B cell (primary cell): Measurements from ENCODE around the gene SLC2A4RG. TPM values are rescaled to one million over a fixed set of nuclear protein-coding genes. Genes with fewer than 3 reads are reported as not detected.

Experiments
- ATAC-seq: fragments of 200-7000 bp; cut with Tn5 transposase; one replicate; pipeline ENCODE4 v1.10.0; 2021; ENCODE audit warnings: low read depth, mild to moderate bottlenecking, moderate number of reproducible peaks, moderate library complexity
- CTCF ChIA-PET: fragments of 350-600 bp; sonication (Branson Sonifier 250); formaldehyde crosslinking; loops from one replicate; lab custom pipeline; 2021; ENCODE audit warnings: antibody characterized with exemption, inconsistent platforms; lab: Charles Lee
- POLR2A ChIA-PET: fragments of 350-600 bp; sonication (Branson Sonifier 250); formaldehyde crosslinking; loops from one replicate; lab custom pipeline; 2021; ENCODE audit warnings: antibody characterized with exemption; lab: Charles Lee
- DNase-seq: peaks from one replicate; pipeline ENCODE4 v3.0.0; 2013
- H2AFZ ChIP-seq: 2 replicates; pipeline ENCODE4 v1.6.1; 2012; ENCODE audit warnings: mild to moderate bottlenecking, low read depth, low read length; ENCODE audit not compliant: insufficient read depth, poor library complexity, severe bottlenecking
- H3K27ac ChIP-seq, 2 donors: 1 replicate in 1 of 2; 2 replicates in 1 of 2; pipeline ENCODE4 v1.5.1; 2012 to 2013; ENCODE audit warnings: low read length in 2 of 2, mild to moderate bottlenecking in 2 of 2, moderate library complexity in 1 of 2
- H3K27me3 ChIP-seq, 4 experiments: fragments of 200-600 bp in 1 of 4; sonication (generic) in 1 of 4; replicated peaks in 1 of 4; 1 replicate in 2 of 4; 2 replicates in 2 of 4; pipeline versions ENCODE4 v1.6.1 to v1.7.0; 2013 to 2016; ENCODE audit warnings: low read length in 3 of 4, mild to moderate bottlenecking in 2 of 4, mixed read lengths in 1 of 4, moderate library complexity in 1 of 4; ENCODE audit not compliant: insufficient read depth in 4 of 4, control insufficient read depth in 3 of 4; ENCODE audit errors: control extremely low read depth in 1 of 4
- H3K36me3 ChIP-seq, 2 experiments: replicated peaks in 1 of 2; 1 replicate in 1 of 2; 2 replicates in 1 of 2; pipeline versions ENCODE4 v1.6.1 to v1.7.1; 2013; ENCODE audit warnings: low read length in 1 of 2; ENCODE audit not compliant: insufficient read depth in 2 of 2, control insufficient read depth in 1 of 2; ENCODE audit errors: control extremely low read depth in 1 of 2, extremely low read depth in 1 of 2
- H3K4me1 ChIP-seq, 2 donors: fragments of 200-600 bp in 1 of 2; sonication (generic) in 1 of 2; 1 replicate in 1 of 2; 2 replicates in 1 of 2; pipeline versions ENCODE4 v1.5.1 to v1.6.1; 2013 to 2017; ENCODE audit warnings: low read length in 2 of 2; ENCODE audit not compliant: control insufficient read depth in 2 of 2, insufficient read depth in 2 of 2
- H3K4me2 ChIP-seq: replicated peaks from 2 replicates; pipeline ENCODE3; 2012; ENCODE audit warnings: mild to moderate bottlenecking, low read depth, low read length; ENCODE audit not compliant: poor library complexity, severe bottlenecking
- H3K4me3 ChIP-seq, 5 experiments: fragments of 200-600 bp in 1 of 5; sonication (generic) in 1 of 5; 1 replicate in 3 of 5; 2 replicates in 2 of 5; pipeline versions ENCODE4 v1.5.1 to v1.7.0; 2011 to 2016; ENCODE audit warnings: low read length in 4 of 5, mild to moderate bottlenecking in 4 of 5, low read depth in 2 of 5, control low read depth in 1 of 5, moderate library complexity in 1 of 5; ENCODE audit not compliant: insufficient read depth in 1 of 5; ENCODE audit errors: control extremely low read depth in 1 of 5, extremely low read depth in 1 of 5
- H3K79me2 ChIP-seq: fragments of 200-600 bp; sonication (generic); one replicate; pipeline ENCODE4 v1.6.0; 2016; ENCODE audit warnings: low read length; ENCODE audit not compliant: control insufficient read depth, insufficient read depth
- H3K9ac ChIP-seq: fragments of 200-600 bp; sonication (generic); 2 replicates; pipeline ENCODE4 v1.6.1; 2017; ENCODE audit warnings: mild to moderate bottlenecking, low read length, moderate library complexity
- H3K9me3 ChIP-seq, 3 donors: one replicate each; pipeline versions ENCODE4 v1.6.1 to v1.7.1; 2013; ENCODE audit warnings: low read length in 2 of 3; ENCODE audit not compliant: control insufficient read depth in 2 of 3, insufficient read depth in 1 of 3; ENCODE audit errors: control extremely low read depth in 1 of 3
- H4K20me1 ChIP-seq: 2 replicates; pipeline ENCODE4 v1.6.0; 2012; ENCODE audit warnings: mild to moderate bottlenecking, low read length; ENCODE audit not compliant: insufficient read depth, control insufficient read depth, poor library complexity, severe bottlenecking
- H3K27ac Mint-ChIP-seq: one replicate; pipeline ENCODE4 v1.8.0; 2021; ENCODE audit warnings: mixed read lengths
- H3K27me3 Mint-ChIP-seq: one replicate; pipeline ENCODE4 v1.8.0; 2021; ENCODE audit warnings: mixed read lengths
- H3K4me1 Mint-ChIP-seq: one replicate; pipeline ENCODE4 v1.8.0; 2021; ENCODE audit warnings: mixed read lengths
- H3K4me3 Mint-ChIP-seq: one replicate; pipeline ENCODE4 v1.8.0; 2021; ENCODE audit warnings: mixed read lengths
- H3K9me3 Mint-ChIP-seq: one replicate; pipeline ENCODE4 v1.8.0; 2022; ENCODE audit warnings: mixed read lengths; ENCODE audit not compliant: insufficient read depth
- EZH2 ChIP-seq: IDR thresholded peaks from 2 replicates; pipeline ENCODE4 v1.6.1; 2012; ENCODE audit warnings: borderline replicate concordance, low read depth, mild to moderate bottlenecking, moderate library complexity, low read length; ENCODE audit not compliant: insufficient read depth, poor library complexity, severe bottlenecking
- WGBS: methylation state at CpG from one replicate; pipeline ENCODE4 v1.1.5; 2013; ENCODE audit warnings: missing lambda C conversion rate; ENCODE audit not compliant: insufficient coverage; 5-methylcytosine and 5-hydroxymethylcytosine counted together
- intact Hi-C: fragments of 100-400 bp; cut with micrococcal nuclease; formaldehyde crosslinking; loops from one replicate; pipeline ENCODE4 v1.10.0; 2022
- polyA plus RNA-seq: library from polyadenylated mRNA; depleted of rRNA; stranded (reverse); fragments of >200 nt; gene quantifications from 2 replicates; pipeline ENCODE4 v1.2.3, GENCODE V29; 2012
- total RNA-seq, 2 donors: library from RNA; stranded (reverse); fragments of 120-200 nt in 1 of 2; gene quantifications; 1 replicate in 1 of 2; 2 replicates in 1 of 2; pipeline versions ENCODE4 v1.2.3 to v1.2.4, GENCODE V29; 2013 to 2022
- TF ChIP-seq, protein P1 (sequence below): fragments of 200-600 bp; IDR thresholded peaks from one replicate; pipeline ENCODE4 v1.8.0; 2022; ENCODE audit warnings: antibody characterized with exemption, mild to moderate bottlenecking

Gene SLC2A4RG
- total and polyA plus RNA-seq, 2 donors (not counting 1 experiment from before 2014, with no cell fraction given), result 39.7 to 49.4 TPM

DNA sequence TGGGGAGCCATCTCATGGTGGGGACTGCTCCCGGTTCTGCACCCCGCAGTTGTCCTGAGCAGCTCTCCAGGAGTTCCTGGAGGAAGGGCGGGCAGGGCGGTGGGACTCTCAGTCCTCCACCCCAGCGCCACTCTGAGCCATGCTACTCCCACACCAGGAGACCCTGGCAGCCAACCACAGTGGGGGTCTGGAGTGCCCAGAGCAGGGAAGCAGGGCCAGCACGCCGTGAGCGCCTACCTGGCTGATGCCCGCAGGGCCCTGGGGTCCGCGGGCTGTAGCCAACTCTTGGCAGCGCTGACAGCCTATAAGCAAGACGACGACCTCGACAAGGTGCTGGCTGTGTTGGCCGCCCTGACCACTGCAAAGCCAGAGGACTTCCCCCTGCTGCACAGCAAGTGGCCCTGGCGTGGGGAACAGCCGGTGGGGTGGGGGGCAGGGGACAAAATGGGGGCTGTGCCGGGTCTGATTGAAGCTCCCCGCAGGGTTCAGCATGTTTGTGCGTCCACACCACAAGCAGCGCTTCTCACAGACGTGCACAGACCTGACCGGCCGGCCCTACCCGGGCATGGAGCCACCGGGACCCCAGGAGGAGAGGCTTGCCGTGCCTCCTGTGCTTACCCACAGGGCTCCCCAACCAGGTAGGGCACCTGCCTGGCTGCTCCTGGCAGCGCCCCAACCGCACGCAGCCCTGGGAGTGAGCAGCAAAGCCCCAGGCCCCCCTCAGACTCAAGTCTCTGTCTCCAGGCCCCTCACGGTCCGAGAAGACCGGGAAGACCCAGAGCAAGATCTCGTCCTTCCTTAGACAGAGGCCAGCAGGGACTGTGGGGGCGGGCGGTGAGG lies 44.8 kb upstream of the SLC2A4RG start:
- H2AFZ ChIP-seq, result no peak overlapping the region
- H3K9me3 Mint-ChIP-seq, result no peaks in the 10 kb centered on the region
- H3K4me3 Mint-ChIP-seq, result no peak overlapping the region
- H3K79me2 ChIP-seq, result peaks cover 25% of the 10 kb centered on the region
- no peak for ATAC-seq
- ChIA-PET CTCF (no interaction called here), POLR2A (no interaction called here)
- H3K9ac ChIP-seq, result no peak overlapping the region
- H4K20me1 ChIP-seq, result peaks cover 51% of the 10 kb centered on the region
- intact Hi-C loops, result no loop called here
- no peaks in the 10 kb centered on the region for H3K27me3 Mint-ChIP-seq
- H3K27ac Mint-ChIP-seq, result no peak overlapping the region
- 98% methylated on average over 37 of the region's 37 CpGs for WGBS
- peaks cover 0 to 5% (median 0%) of the 10 kb centered on the region in 3 donors for H3K9me3 ChIP-seq
- H3K4me1 Mint-ChIP-seq, result peaks cover 16% of the 10 kb centered on the region
- peaks cover 0 to 3% (median 0%) of the 10 kb centered on the region in 4 experiments for H3K27me3 ChIP-seq
- H3K4me3 ChIP-seq, result no peak overlapping the region
- H3K4me1 ChIP-seq, result peaks cover 18% of the 10 kb centered on the region in 2 donors
- peak; percentile 9 for DNase-seq
- no peak for TF ChIP-seq EZH2
- TF ChIP-seq, protein P1, sequence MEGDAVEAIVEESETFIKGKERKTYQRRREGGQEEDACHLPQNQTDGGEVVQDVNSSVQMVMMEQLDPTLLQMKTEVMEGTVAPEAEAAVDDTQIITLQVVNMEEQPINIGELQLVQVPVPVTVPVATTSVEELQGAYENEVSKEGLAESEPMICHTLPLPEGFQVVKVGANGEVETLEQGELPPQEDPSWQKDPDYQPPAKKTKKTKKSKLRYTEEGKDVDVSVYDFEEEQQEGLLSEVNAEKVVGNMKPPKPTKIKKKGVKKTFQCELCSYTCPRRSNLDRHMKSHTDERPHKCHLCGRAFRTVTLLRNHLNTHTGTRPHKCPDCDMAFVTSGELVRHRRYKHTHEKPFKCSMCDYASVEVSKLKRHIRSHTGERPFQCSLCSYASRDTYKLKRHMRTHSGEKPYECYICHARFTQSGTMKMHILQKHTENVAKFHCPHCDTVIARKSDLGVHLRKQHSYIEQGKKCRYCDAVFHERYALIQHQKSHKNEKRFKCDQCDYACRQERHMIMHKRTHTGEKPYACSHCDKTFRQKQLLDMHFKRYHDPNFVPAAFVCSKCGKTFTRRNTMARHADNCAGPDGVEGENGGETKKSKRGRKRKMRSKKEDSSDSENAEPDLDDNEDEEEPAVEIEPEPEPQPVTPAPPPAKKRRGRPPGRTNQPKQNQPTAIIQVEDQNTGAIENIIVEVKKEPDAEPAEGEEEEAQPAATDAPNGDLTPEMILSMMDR, result no peak
- peaks cover 0 to 5% of the 10 kb centered on the region in 2 experiments for H3K36me3 ChIP-seq
- no peak overlapping the region for H3K4me2 ChIP-seq
- no peak overlapping the region for H3K27ac ChIP-seq
